ENCODE data around the gene NYAP2. TPM values are rescaled to one million over a fixed set of nuclear protein-coding genes. Genes with fewer than 3 reads are reported as not detected.

The NYAP2 gene
- total RNA-seq, 2 experiments from 2014 or later = 0.09 TPM; not detected in 1

DNA sequence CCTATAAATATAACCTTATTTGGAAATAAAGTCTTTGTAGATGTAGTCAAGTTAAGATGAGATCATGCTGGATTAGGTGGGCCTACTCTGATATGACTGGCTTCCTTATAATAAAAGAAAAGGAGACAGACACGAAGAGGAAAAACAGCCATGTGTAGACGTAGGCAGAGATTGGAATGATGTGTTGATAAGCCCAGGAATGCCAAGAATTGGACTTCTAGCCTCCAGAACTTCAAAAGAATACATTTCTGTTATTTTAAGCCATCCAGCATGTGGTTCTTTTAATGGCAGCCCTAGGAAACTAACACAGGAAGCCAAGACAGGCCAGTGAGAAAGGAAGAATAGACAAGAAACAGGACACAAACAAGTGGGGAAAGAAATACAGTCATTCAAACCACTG, 68.6 kb downstream of the NYAP2 start:
- DNase-seq (ENCODE audit: low spot score) = no peak
- Histone ChIP-seq H3K4me1 (ENCODE audit: insufficient read depth, low read length, poor library complexity, severe bottlenecking) (no peaks in the 10 kb centered on the region), H3K4me3 (ENCODE audit: low read depth, low read length, poor library complexity, severe bottlenecking) (no peak overlapping the region), H3K9me2 (ENCODE audit: insufficient read depth, low read length) (no peaks in the 10 kb centered on the region), H4K20me1 (ENCODE audit: insufficient read depth, low read length) (no peaks in the 10 kb centered on the region), H3K79me2 (ENCODE audit: insufficient read depth, low read depth, low read length) (no peaks in the 10 kb centered on the region), H2AFZ (ENCODE audit: low read length) (no peak overlapping the region), H3K9me3 (ENCODE audit: low read length) (no peaks in the 10 kb centered on the region), H3K4me2 (ENCODE audit: low read length) (no peak overlapping the region), H3K27ac (ENCODE audit: low read depth, low read length, poor library complexity, severe bottlenecking) (no peak overlapping the region), H3K36me3 (ENCODE audit: insufficient read depth, low read length) (no peaks in the 10 kb centered on the region)
- ChIA-PET CTCF (ENCODE audit: unreplicated experiment) (no interaction called here), POLR2A (no interaction called here)
- BruUV-seq (replicated peaks) = no TSS peak
- TF ChIP-seq EZH2phosphoT487 (IDR thresholded peaks at IDR 0.05; ENCODE audit: borderline replicate concordance, low read depth, low read length) = no peak
- TF ChIP-seq, protein P1, sequence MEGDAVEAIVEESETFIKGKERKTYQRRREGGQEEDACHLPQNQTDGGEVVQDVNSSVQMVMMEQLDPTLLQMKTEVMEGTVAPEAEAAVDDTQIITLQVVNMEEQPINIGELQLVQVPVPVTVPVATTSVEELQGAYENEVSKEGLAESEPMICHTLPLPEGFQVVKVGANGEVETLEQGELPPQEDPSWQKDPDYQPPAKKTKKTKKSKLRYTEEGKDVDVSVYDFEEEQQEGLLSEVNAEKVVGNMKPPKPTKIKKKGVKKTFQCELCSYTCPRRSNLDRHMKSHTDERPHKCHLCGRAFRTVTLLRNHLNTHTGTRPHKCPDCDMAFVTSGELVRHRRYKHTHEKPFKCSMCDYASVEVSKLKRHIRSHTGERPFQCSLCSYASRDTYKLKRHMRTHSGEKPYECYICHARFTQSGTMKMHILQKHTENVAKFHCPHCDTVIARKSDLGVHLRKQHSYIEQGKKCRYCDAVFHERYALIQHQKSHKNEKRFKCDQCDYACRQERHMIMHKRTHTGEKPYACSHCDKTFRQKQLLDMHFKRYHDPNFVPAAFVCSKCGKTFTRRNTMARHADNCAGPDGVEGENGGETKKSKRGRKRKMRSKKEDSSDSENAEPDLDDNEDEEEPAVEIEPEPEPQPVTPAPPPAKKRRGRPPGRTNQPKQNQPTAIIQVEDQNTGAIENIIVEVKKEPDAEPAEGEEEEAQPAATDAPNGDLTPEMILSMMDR (conservative IDR thresholded peaks at IDR 0.05; ENCODE audit: low read length) = no peak
- intact Hi-C loops (cut with micrococcal nuclease; ENCODE audit: unreplicated experiment) = no loop called here

DNA sequence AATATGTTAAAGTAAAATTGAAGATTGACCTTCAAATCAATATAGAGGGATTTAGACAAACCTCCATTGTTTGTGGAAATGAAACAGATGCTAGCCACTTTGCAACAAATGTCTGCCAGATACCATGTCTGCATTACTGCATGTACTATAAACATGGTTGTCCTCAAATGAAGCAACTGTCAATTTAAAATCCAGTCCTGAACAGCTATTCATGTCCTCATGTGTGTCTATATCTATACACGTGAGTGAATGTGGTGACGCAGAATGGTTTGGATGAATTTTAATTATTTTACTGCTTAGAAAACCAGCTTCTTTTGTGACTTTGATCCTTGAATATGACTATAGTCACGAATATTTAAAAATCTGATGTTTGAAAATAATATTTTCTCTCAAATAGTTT, 71.5 kb downstream of the NYAP2 start:
- no peak for TF ChIP-seq EZH2phosphoT487 (IDR thresholded peaks at IDR 0.05; ENCODE audit: borderline replicate concordance, low read depth, low read length)
- TF ChIP-seq, protein P1 (conservative IDR thresholded peaks at IDR 0.05; ENCODE audit: low read length) = no peak
- BruUV-seq (replicated peaks) = no TSS peak
- no peaks in the 10 kb centered on the region for H3K79me2 ChIP-seq (ENCODE audit: insufficient read depth, low read depth, low read length)
- no peaks in the 10 kb centered on the region for H3K36me3 ChIP-seq (ENCODE audit: insufficient read depth, low read length)
- H3K4me3 ChIP-seq (ENCODE audit: low read depth, low read length, poor library complexity, severe bottlenecking) = no peak overlapping the region
- ChIA-PET POLR2A (interaction anchor here (1.2 kb wide), 1 partner anchor 11 kb away, joined by 3 read pairs; no protein-coding TSS in a partner anchor), CTCF (ENCODE audit: unreplicated experiment) (no interaction called here)
- intact Hi-C loops (cut with micrococcal nuclease; ENCODE audit: unreplicated experiment) = no loop called here
- no peak for DNase-seq (ENCODE audit: low spot score)
- no peaks in the 10 kb centered on the region for H3K9me3 ChIP-seq (ENCODE audit: low read length)
- no peaks in the 10 kb centered on the region for H3K4me1 ChIP-seq (ENCODE audit: insufficient read depth, low read length, poor library complexity, severe bottlenecking)
- no peak overlapping the region for H3K4me2 ChIP-seq (ENCODE audit: low read length)
- H2AFZ ChIP-seq (ENCODE audit: low read length) = no peak overlapping the region
- no peaks in the 10 kb centered on the region for H3K9me2 ChIP-seq (ENCODE audit: insufficient read depth, low read length)
- H3K27ac ChIP-seq (ENCODE audit: low read depth, low read length, poor library complexity, severe bottlenecking) = no peak overlapping the region
- H4K20me1 ChIP-seq (ENCODE audit: insufficient read depth, low read length) = no peaks in the 10 kb centered on the region

DNA sequence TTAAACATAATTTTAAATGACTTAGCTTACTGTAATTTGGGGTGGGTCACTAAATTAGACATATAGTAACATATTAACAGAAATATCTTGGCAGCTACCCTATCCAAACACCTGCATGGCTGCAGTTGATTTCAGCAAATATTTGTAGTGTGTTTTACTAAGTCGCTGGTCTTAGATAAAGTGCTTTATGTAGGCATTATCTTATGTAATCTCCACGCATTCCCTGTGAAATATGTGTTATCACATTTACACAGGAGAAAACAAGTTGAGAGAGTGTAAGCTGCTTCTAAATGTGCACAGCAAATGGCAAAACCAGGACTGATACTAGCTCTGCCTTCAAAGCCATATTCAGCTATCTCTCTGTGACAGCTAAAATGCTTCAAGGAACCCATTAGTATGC, 72.0 kb downstream of the NYAP2 start:
- no peaks in the 10 kb centered on the region for H3K9me3 ChIP-seq (ENCODE audit: low read length)
- no peaks in the 10 kb centered on the region for H3K9me2 ChIP-seq (ENCODE audit: insufficient read depth, low read length)
- ChIA-PET CTCF (ENCODE audit: unreplicated experiment) (no interaction called here), POLR2A (interaction anchor here (0.5 to 1.2 kb wide), 2 partner anchors 12 to 125 kb away, joined by 3 read pairs; no protein-coding TSS in a partner anchor)
- no peaks in the 10 kb centered on the region for H3K4me1 ChIP-seq (ENCODE audit: insufficient read depth, low read length, poor library complexity, severe bottlenecking)
- no peak overlapping the region for H3K27ac ChIP-seq (ENCODE audit: low read depth, low read length, poor library complexity, severe bottlenecking)
- intact Hi-C loops (cut with micrococcal nuclease; ENCODE audit: unreplicated experiment) = no loop called here
- no peak for TF ChIP-seq EZH2phosphoT487 (IDR thresholded peaks at IDR 0.05; ENCODE audit: borderline replicate concordance, low read depth, low read length)
- TF ChIP-seq, protein P1 (conservative IDR thresholded peaks at IDR 0.05; ENCODE audit: low read length) = no peak
- H4K20me1 ChIP-seq (ENCODE audit: insufficient read depth, low read length) = no peaks in the 10 kb centered on the region
- H3K4me2 ChIP-seq (ENCODE audit: low read length) = no peak overlapping the region
- no peak overlapping the region for H3K4me3 ChIP-seq (ENCODE audit: low read depth, low read length, poor library complexity, severe bottlenecking)
- no peaks in the 10 kb centered on the region for H3K79me2 ChIP-seq (ENCODE audit: insufficient read depth, low read depth, low read length)
- H2AFZ ChIP-seq (ENCODE audit: low read length) = no peak overlapping the region
- no TSS peak for BruUV-seq (replicated peaks)
- no peaks in the 10 kb centered on the region for H3K36me3 ChIP-seq (ENCODE audit: insufficient read depth, low read length)
- no peak for DNase-seq (ENCODE audit: low spot score)

All from OCI-LY7 (cell line).